GM12878 (cell line): ENCODE measurements around the gene TESK2. TPM values are rescaled to one million over a fixed set of nuclear protein-coding genes. Genes with fewer than 3 reads are reported as not detected.

Source experiments
- ATAC-seq: fragments of 200-7000 bp; cut with Tn5 transposase; 3 replicates; pipeline ENCODE4 v1.9.1; 2020; ENCODE audit warnings: mild to moderate bottlenecking, moderate library complexity
- BruUV-seq: library from RNA; stranded (reverse); fragments of 400-500 nt; replicated peaks from 2 replicates; lab custom pipeline; 2021; lab: Mats Ljungman, UMichigan
- CTCF ChIA-PET: fragments of 300-600 bp; sonication (Branson Sonifier 250); formaldehyde crosslinking; extraction: SDS; loops from one replicate; lab custom pipeline; 2021; ENCODE audit warnings: inconsistent platforms; lab: Yijun Ruan, JAX
- POLR2A ChIA-PET: fragments of 350-600 bp; formaldehyde crosslinking; extraction: SDS; loops from one replicate; lab custom pipeline; 2021; ENCODE audit warnings: inconsistent platforms; lab: Charles Lee
- RAD21 ChIA-PET: fragments of 300-600 bp; sonication (Branson Sonifier 250); formaldehyde crosslinking; loops from one replicate; lab custom pipeline; 2023; ENCODE audit warnings: antibody characterized with exemption; ENCODE audit not compliant: unreplicated experiment; lab: Charles Lee
- SMC1A ChIA-PET: fragments of 300-600 bp; sonication (Branson Sonifier 250); formaldehyde crosslinking; loops from one replicate; lab custom pipeline; 2023; ENCODE audit not compliant: unreplicated experiment, uncharacterized antibody; lab: Charles Lee
- DNase-seq: peaks from one replicate; pipeline ENCODE4 v3.0.0-alpha.2; 2011; ENCODE audit warnings: low read depth, low spot score
- FAIRE-seq: peaks from 3 replicates; lab custom pipeline; 2011; peaks lifted over from hg19 to GRCh38; lab: Jason Lieb, UNC
- H2AFZ ChIP-seq: 2 replicates; pipeline ENCODE4 v1.6.0; 2011; ENCODE audit warnings: low read depth, low read length, control low read depth; ENCODE audit not compliant: control insufficient read depth
- H3K27ac ChIP-seq: 2 replicates; pipeline ENCODE4 v1.5.1; 2011; ENCODE audit warnings: control low read depth; ENCODE audit not compliant: control insufficient read depth, insufficient read depth
- H3K27me3 ChIP-seq, 2 experiments: replicated peaks in 1 of 2; 2 replicates each; pipeline versions ENCODE4 v1.6.0 to v1.6.1; 2011; ENCODE audit warnings: low read length in 1 of 2; ENCODE audit not compliant: control insufficient read depth in 2 of 2, insufficient read depth in 2 of 2
- H3K36me3 ChIP-seq, 2 experiments: 2 replicates each; pipeline ENCODE4 v1.5.1; 2011; ENCODE audit warnings: low read length in 1 of 2; ENCODE audit not compliant: control insufficient read depth in 2 of 2, insufficient read depth in 2 of 2
- H3K4me1 ChIP-seq: 2 replicates; pipeline ENCODE4 v1.6.1; 2011; ENCODE audit warnings: mild to moderate bottlenecking, low read length, moderate library complexity, mixed read lengths; ENCODE audit not compliant: control insufficient read depth, insufficient read depth
- H3K4me2 ChIP-seq: 2 replicates; pipeline ENCODE4 v1.6.0; 2011; ENCODE audit warnings: control low read depth; ENCODE audit not compliant: control insufficient read depth, insufficient read depth
- H3K4me3 ChIP-seq: fragments of 200-600 bp; sonication (generic); 2 replicates; pipeline ENCODE4 v1.5.1; 2016
- H3K79me2 ChIP-seq: 2 replicates; pipeline ENCODE4 v1.6.0; 2011; ENCODE audit warnings: low read length; ENCODE audit not compliant: control insufficient read depth, insufficient read depth
- H3K9ac ChIP-seq: 2 replicates; pipeline ENCODE4 v1.8.0; 2011; ENCODE audit warnings: low read length, control low read depth, mixed read lengths; ENCODE audit not compliant: control insufficient read depth, insufficient read depth
- H3K9me3 ChIP-seq: replicated peaks from 3 replicates; pipeline ENCODE4 v1.5.1; 2011; ENCODE audit warnings: mild to moderate bottlenecking, low read length; ENCODE audit not compliant: control insufficient read depth, insufficient read depth
- H4K20me1 ChIP-seq: 2 replicates; pipeline ENCODE4 v1.6.0; 2011; ENCODE audit not compliant: control insufficient read depth, insufficient read depth
- BCL3 ChIP-seq: IDR thresholded peaks from 2 replicates; pipeline ENCODE4 v1.6.1; 2011; ENCODE audit warnings: borderline replicate concordance, low read depth, mild to moderate bottlenecking, moderate library complexity, low read length; ENCODE audit not compliant: insufficient read depth, poor library complexity, severe bottlenecking
- CEBPB ChIP-seq, 2 experiments: fragments of 150-350 bp in 1 of 2; IDR thresholded peaks; 2 replicates each; pipeline ENCODE4 v1.6.1; 2012 to 2014; ENCODE audit warnings: low read depth in 2 of 2, low read length in 2 of 2, borderline replicate concordance in 1 of 2, inconsistent platforms in 1 of 2
- CHD2 ChIP-seq: IDR thresholded peaks from 2 replicates; pipeline ENCODE4 v1.6.1; 2011; ENCODE audit warnings: low read depth, low read length, improper control_type of control experiment, borderline replicate concordance
- EP300 ChIP-seq, 2 experiments: fragments of 150-350 bp in 1 of 2; IDR thresholded peaks; 2 replicates each; pipeline ENCODE4 v1.6.1; 2011 to 2012; ENCODE audit warnings: low read depth in 2 of 2, low read length in 2 of 2, borderline replicate concordance in 1 of 2, improper control_type of control experiment in 1 of 2, inconsistent platforms in 1 of 2; ENCODE audit not compliant: control insufficient read depth in 1 of 2
- HDAC2 ChIP-seq: fragments of 200-600 bp; sonication (generic); IDR thresholded peaks from 2 replicates; pipeline ENCODE4 v1.6.1; 2017
- PRDM15 ChIP-seq: fragments of 450-650 bp; formaldehyde crosslinking; IDR thresholded peaks from 2 replicates; pipeline ENCODE4 v1.4.0; 2020; ENCODE audit warnings: mild to moderate bottlenecking, moderate library complexity
- YBX1 ChIP-seq: fragments of 450-650 bp; IDR thresholded peaks from 2 replicates; pipeline ENCODE4 v1.6.1; 2016; ENCODE audit warnings: antibody characterized with exemption
- ZBTB33 ChIP-seq: fragments of 450-650 bp; IDR thresholded peaks from 2 replicates; pipeline ENCODE4 v1.6.1; 2017; ENCODE audit warnings: mild to moderate bottlenecking
- ZNF384 ChIP-seq: IDR thresholded peaks from 2 replicates; pipeline ENCODE4 v1.6.1; 2012; ENCODE audit warnings: low read depth, mild to moderate bottlenecking, low read length, improper control_type of control experiment, borderline replicate concordance
- WGBS: methylation state at CpG from one replicate; pipeline ENCODE4 v1.1.6; 2016; ENCODE audit warnings: low lambda C conversion rate; ENCODE audit not compliant: insufficient replicate concordance, insufficient coverage; ENCODE audit errors: missing lambda C conversion rate; 5-methylcytosine and 5-hydroxymethylcytosine counted together
- in situ Hi-C: fragments of 300-500 bp; cut with MboI; formaldehyde crosslinking; loops from 9 replicates; pipeline ENCODE4 v1.14.3; 2018; ENCODE audit warnings: mixed read lengths
- intact Hi-C: fragments of 100-400 bp; cut with micrococcal nuclease; formaldehyde crosslinking; loops from one replicate; pipeline ENCODE4 v1.14.2; 2022; ENCODE audit not compliant: unreplicated experiment
- polyA plus RNA-seq, 11 experiments: library from polyadenylated mRNA; depleted of rRNA in 4 of 11; unstranded in 6 of 11; stranded (reverse) in 5 of 11; fragments of >200 nt; fragmentation: Nextera tagmentation in 4 of 11; fragmentation: Illumina TruSeq in 1 of 11; extraction: Ambion mirVana in 4 of 11; extraction: Trizol in 1 of 11; gene quantifications; 1 replicate in 1 of 11; 2 replicates in 10 of 11; pipeline versions ENCODE4 v1.2.1 to v1.2.3, GENCODE V29; 2011 to 2016; ENCODE audit warnings: inconsistent platforms in 2 of 11, missing spikeins in 2 of 11, low read depth in 1 of 11
- total RNA-seq, 4 experiments: library from RNA; depleted of rRNA in 3 of 4; stranded (reverse); fragments of >200 nt in 3 of 4; fragmentation: Illumina TruSeq in 1 of 4; extraction: Trizol in 1 of 4; gene quantifications; 2 replicates each; pipeline versions ENCODE4 v1.2.1 to v1.2.3, GENCODE V29; 2013 to 2021
- TF ChIP-seq, protein P1 (sequence below): fragments of 450-650 bp; IDR thresholded peaks from 2 replicates; pipeline ENCODE4 v1.6.1; 2018; ENCODE audit warnings: borderline replicate concordance, mild to moderate bottlenecking; ENCODE audit not compliant: partially characterized antibody
- TF ChIP-seq, protein P2 (sequence below): IDR thresholded peaks from 2 replicates; pipeline ENCODE4 v1.6.1; 2011; ENCODE audit warnings: mild to moderate bottlenecking, low read depth, low read length, moderate library complexity; ENCODE audit not compliant: insufficient replicate concordance

TESK2 gene
- total and polyA plus RNA-seq, 10 of the 15 experiments (the other 5 are each of a cell fraction or from before 2014, with no cell fraction given): 2.2 to 10.0 (median 5.7) TPM

DNA sequence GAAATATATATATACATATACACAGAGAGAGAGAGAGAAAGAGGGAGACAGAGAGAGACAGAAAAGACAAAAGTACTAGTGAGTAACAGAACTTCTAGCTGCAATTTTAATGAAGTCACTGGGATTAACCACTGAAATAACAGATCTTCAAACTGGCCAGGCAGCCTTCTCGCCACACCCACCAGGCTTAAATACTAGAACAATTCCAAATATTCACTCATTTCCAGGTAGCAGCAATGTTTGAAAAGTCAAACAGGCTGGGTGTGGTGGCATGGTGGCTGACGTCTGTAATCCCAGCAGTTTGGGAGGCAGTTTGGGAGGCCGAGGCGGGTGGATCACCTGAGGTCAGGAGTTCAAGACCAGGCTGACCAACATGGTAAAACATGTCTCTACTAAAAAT, 25.5 kb upstream of the TESK2 start:
- no peaks in the 10 kb centered on the region for H4K20me1 ChIP-seq
- FAIRE-seq (no peak), ATAC-seq (no peak), DNase-seq (no peak)
- 77% methylated on average over 4 of the region's 4 CpGs for WGBS
- H3K27me3 ChIP-seq: no peaks in the 10 kb centered on the region
- H3K9me3 ChIP-seq: no peaks in the 10 kb centered on the region
- in situ Hi-C loops (no loop called here), intact Hi-C loops (loop anchor here (10.0 kb wide), 1 partner anchor 368 kb away; no protein-coding TSS in a partner anchor)
- ChIA-PET POLR2A (interaction anchor here (0.7 to 9.5 kb wide), 7 partner anchors 15 to 193 kb away, joined by 3 to 105 read pairs (median 4); partner anchors contain the start of gene AKR1A1), SMC1A (interaction anchor here (0.8 to 6.5 kb wide), 7 partner anchors 16 to 64 kb away, joined by 3 to 80 read pairs (median 24); partner anchors contain the start of genes AKR1A1, CCDC163 and MMACHC), CTCF (interaction anchor here (0.7 to 5.6 kb wide), 9 partner anchors 10 to 234 kb away, joined by 3 to 89 read pairs (median 4); partner anchors contain the start of gene IPP), RAD21 (interaction anchor here (0.6 to 4.6 kb wide), 5 partner anchors 9 to 52 kb away, joined by 3 to 37 read pairs (median 4); partner anchors contain the start of gene AKR1A1)
- H3K79me2 ChIP-seq: peaks cover 47% of the 10 kb centered on the region
- H3K27ac ChIP-seq: no peak overlapping the region
- H3K4me3 ChIP-seq: no peak overlapping the region
- H3K36me3 ChIP-seq: peaks cover 11 to 32% of the 10 kb centered on the region in 2 experiments
- H3K9ac ChIP-seq: no peak overlapping the region
- TF ChIP-seq BCL3 (no peak), EP300 (IDR thresholded peaks at IDR 0.05; ENCODE audit: borderline replicate concordance in 1 of 2, control insufficient read depth in 1 of 2, low read depth in 2 of 2, low read length in 2 of 2) (no peak), CHD2 (no peak), ZBTB33 (no peak), PRDM15 (CRISPR knock-in tag) (no peak), ZNF384 (no peak), HDAC2 (no peak), CEBPB (IDR thresholded peaks at IDR 0.05; ENCODE audit: borderline replicate concordance in 1 of 2, low read depth in 2 of 2, low read length in 2 of 2) (no peak), YBX1 (no peak)
- TF ChIP-seq, protein P1, sequence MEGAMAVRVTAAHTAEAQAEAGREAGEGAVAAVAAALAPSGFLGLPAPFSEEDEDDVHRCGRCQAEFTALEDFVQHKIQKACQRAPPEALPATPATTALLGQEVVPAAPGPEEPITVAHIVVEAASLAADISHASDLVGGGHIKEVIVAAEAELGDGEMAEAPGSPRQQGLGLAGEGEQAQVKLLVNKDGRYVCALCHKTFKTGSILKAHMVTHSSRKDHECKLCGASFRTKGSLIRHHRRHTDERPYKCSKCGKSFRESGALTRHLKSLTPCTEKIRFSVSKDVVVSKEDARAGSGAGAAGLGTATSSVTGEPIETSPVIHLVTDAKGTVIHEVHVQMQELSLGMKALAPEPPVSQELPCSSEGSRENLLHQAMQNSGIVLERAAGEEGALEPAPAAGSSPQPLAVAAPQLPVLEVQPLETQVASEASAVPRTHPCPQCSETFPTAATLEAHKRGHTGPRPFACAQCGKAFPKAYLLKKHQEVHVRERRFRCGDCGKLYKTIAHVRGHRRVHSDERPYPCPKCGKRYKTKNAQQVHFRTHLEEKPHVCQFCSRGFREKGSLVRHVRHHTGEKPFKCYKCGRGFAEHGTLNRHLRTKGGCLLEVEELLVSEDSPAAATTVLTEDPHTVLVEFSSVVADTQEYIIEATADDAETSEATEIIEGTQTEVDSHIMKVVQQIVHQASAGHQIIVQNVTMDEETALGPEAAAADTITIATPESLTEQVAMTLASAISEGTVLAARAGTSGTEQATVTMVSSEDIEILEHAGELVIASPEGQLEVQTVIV: no peak
- TF ChIP-seq, protein P2, sequence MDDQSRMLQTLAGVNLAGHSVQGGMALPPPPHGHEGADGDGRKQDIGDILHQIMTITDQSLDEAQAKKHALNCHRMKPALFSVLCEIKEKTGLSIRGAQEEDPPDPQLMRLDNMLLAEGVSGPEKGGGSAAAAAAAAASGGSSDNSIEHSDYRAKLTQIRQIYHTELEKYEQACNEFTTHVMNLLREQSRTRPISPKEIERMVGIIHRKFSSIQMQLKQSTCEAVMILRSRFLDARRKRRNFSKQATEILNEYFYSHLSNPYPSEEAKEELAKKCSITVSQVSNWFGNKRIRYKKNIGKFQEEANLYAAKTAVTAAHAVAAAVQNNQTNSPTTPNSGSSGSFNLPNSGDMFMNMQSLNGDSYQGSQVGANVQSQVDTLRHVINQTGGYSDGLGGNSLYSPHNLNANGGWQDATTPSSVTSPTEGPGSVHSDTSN: no peak
- no peak overlapping the region for H3K4me2 ChIP-seq
- no peak overlapping the region for H2AFZ ChIP-seq
- H3K4me1 ChIP-seq: 0 out of 2 replicates have a peak, but pooled peaks cover 6% of the 10 kb centered on the region
- no TSS peak for BruUV-seq
